Colonic mucosa (tissue), 4 donors: Measurements from ENCODE around the gene VANGL1. TPM values are rescaled to one million over a fixed set of nuclear protein-coding genes. Genes with fewer than 3 reads are reported as not detected.
A peak's percentile ranks its signal among the peaks of the same experiment; 100 is the strongest.

Experiments used
- DNase-seq: peaks from one replicate; pipeline ENCODE4 v3.0.0-alpha.2; 2020
- H3K27ac ChIP-seq: fragments of 200-600 bp; one replicate; pipeline ENCODE4 v1.8.0; 2021
- H3K27me3 ChIP-seq: fragments of 200-600 bp; one replicate; pipeline ENCODE4 v1.8.0; 2021
- H3K36me3 ChIP-seq: fragments of 200-600 bp; one replicate; pipeline ENCODE4 v1.8.0; 2021
- H3K4me1 ChIP-seq: fragments of 200-600 bp; one replicate; pipeline ENCODE4 v1.8.0; 2021; ENCODE audit warnings: mild to moderate bottlenecking
- H3K4me3 ChIP-seq: fragments of 200-600 bp; one replicate; pipeline ENCODE4 v1.8.0; 2021
- H3K9ac ChIP-seq, 2 donors: one replicate each; pipeline ENCODE4 v1.7.0; 2013; ENCODE audit warnings: control low read depth in 2 of 2, low read depth in 2 of 2, low read length in 2 of 2
- H3K9me3 ChIP-seq: fragments of 200-600 bp; one replicate; pipeline ENCODE4 v1.8.0; 2021
- intact Hi-C: fragments of 100-400 bp; cut with DNase I; formaldehyde crosslinking; loops from one replicate; pipeline ENCODE4 v1.14.1; 2022
- total RNA-seq, 2 donors: library from RNA; stranded (reverse); fragmentation: NEBNext Ultra II Directional in 1 of 2; extraction: Animal tissue kit (Norgen Biotek cat#: 25700) in 1 of 2; gene quantifications; one replicate each; pipeline ENCODE4 v1.2.1, GENCODE V29; 2021
- TF ChIP-seq, protein P1 (sequence below): fragments of 200-600 bp; IDR thresholded peaks from one replicate; pipeline ENCODE4 v1.8.0; 2022; ENCODE audit warnings: antibody characterized with exemption, mild to moderate bottlenecking
- donor health status: healthy.
- donor health status: DM: no; HTN: no; CAD: no.
- donor health status: DM: no; HTN: no; CAD: no.

The VANGL1 gene
- total RNA-seq, result 10 to 100 TPM; 14.7 to 23.8 TPM

GRCh38 chr1:115641762-115642167, at the start of gene VANGL1:
VANGL1 (plus strand) TSS chr1:115641970; CDS start chr1:115651414, 9,444 bp downstream.
- no peaks in the 10 kb centered on the region for H3K9me3 ChIP-seq
- TF ChIP-seq, protein P1, sequence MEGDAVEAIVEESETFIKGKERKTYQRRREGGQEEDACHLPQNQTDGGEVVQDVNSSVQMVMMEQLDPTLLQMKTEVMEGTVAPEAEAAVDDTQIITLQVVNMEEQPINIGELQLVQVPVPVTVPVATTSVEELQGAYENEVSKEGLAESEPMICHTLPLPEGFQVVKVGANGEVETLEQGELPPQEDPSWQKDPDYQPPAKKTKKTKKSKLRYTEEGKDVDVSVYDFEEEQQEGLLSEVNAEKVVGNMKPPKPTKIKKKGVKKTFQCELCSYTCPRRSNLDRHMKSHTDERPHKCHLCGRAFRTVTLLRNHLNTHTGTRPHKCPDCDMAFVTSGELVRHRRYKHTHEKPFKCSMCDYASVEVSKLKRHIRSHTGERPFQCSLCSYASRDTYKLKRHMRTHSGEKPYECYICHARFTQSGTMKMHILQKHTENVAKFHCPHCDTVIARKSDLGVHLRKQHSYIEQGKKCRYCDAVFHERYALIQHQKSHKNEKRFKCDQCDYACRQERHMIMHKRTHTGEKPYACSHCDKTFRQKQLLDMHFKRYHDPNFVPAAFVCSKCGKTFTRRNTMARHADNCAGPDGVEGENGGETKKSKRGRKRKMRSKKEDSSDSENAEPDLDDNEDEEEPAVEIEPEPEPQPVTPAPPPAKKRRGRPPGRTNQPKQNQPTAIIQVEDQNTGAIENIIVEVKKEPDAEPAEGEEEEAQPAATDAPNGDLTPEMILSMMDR, result no peak

GRCh38 chr1:115592264-115592663, 49.5 kb upstream of the VANGL1 start:
- H3K27me3 ChIP-seq, result no peaks in the 10 kb centered on the region
- intact Hi-C loops, result no loop called here
- no peak for DNase-seq
- H3K4me3 ChIP-seq, result no peak overlapping the region
- H3K27ac ChIP-seq, result no peak overlapping the region
- H3K4me1 ChIP-seq, result no peaks in the 10 kb centered on the region
- TF ChIP-seq, protein P1, result no peak
- no peaks in the 10 kb centered on the region for H3K36me3 ChIP-seq
- H3K9ac ChIP-seq, result no peak overlapping the region
- H3K9me3 ChIP-seq, result no peaks in the 10 kb centered on the region

More at GRCh38 chr1:115641762-115642167, at the start of gene VANGL1:
- Histone ChIP-seq H3K4me1 (peaks cover 9% of the 10 kb centered on the region), H3K27me3 (no peaks in the 10 kb centered on the region), H3K9ac (peak within 1 kb of the TSS; percentile 74 to 89), H3K27ac (peak within 1 kb of the TSS; percentile 84), H3K4me3 (peak within 1 kb of the TSS; percentile 91), H3K36me3 (no peaks in the 10 kb centered on the region)
- peak; percentile 79 for DNase-seq
- intact Hi-C loops, result no loop called here

- no peaks in the 10 kb centered on the region for H3K9me3 ChIP-seq
- no peak overlapping the region for H3K27ac ChIP-seq
- TF ChIP-seq, protein P1, result no peak
- H3K4me3 ChIP-seq, result no peak overlapping the region
- no peaks in the 10 kb centered on the region for H3K27me3 ChIP-seq
- no peak for DNase-seq
- no peaks in the 10 kb centered on the region for H3K36me3 ChIP-seq
- intact Hi-C loops, result no loop called here
- H3K4me1 ChIP-seq, result no peaks in the 10 kb centered on the region
- no peak overlapping the region for H3K9ac ChIP-seq
These were observed 48.2 kb upstream of the VANGL1 start for GRCh38 chr1:115593365-115594259.

GRCh38 chr1:115594600-115594999, 47.2 kb upstream of the VANGL1 start:
- Histone ChIP-seq H3K36me3 (no peaks in the 10 kb centered on the region), H3K4me3 (no peak overlapping the region), H3K9me3 (no peaks in the 10 kb centered on the region), H3K27me3 (no peaks in the 10 kb centered on the region), H3K4me1 (no peaks in the 10 kb centered on the region), H3K9ac (no peak overlapping the region), H3K27ac (no peak overlapping the region)
- no peak for DNase-seq
- intact Hi-C loops, result no loop called here
- TF ChIP-seq, protein P1, result no peak

- TF ChIP-seq, protein P1, result peak; percentile 89
- H3K36me3 ChIP-seq, result no peaks in the 10 kb centered on the region
- H3K9me3 ChIP-seq, result no peaks in the 10 kb centered on the region
- intact Hi-C loops, result loop anchor here (2.0 to 5.0 kb wide), 2 partner anchors 123 to 457 kb away; no protein-coding TSS in a partner anchor
- H3K4me1 ChIP-seq, result no peaks in the 10 kb centered on the region
- peak; percentile 82 for DNase-seq
- no peak overlapping the region for H3K4me3 ChIP-seq
- H3K27ac ChIP-seq, result no peak overlapping the region
- H3K27me3 ChIP-seq, result no peaks in the 10 kb centered on the region
- peak overlapping the region in 1 of 2 donors; percentile 24 for H3K9ac ChIP-seq
These were observed 46.3 kb upstream of the VANGL1 start for GRCh38 chr1:115595279-115596079.
